Renal cortex interstitium (tissue), 11 donors: ENCODE data around the gene BCAP31. TPM values are rescaled to one million over a fixed set of nuclear protein-coding genes. Genes with fewer than 3 reads are reported as not detected.
"Not testable (repeated sequence)": the region's sequence is repeated elsewhere in the genome, so short reads cannot be mapped to it uniquely, and the experiment has no call there.

ENCODE experiments used
- DNase-seq, 11 donors: peaks; one replicate each; pipeline ENCODE4 v3.0.0-alpha.2; 2013; ENCODE audit warnings: low read depth in 9 of 11, low spot score in 4 of 11; ENCODE audit errors: extremely low read depth in 1 of 11
- polyA plus RNA-seq, 3 donors: library from polyadenylated mRNA; unstranded; fragments of 120-200 nt; gene quantifications; one replicate each; pipeline ENCODE4 v1.2.1, GENCODE V29; 2013; ENCODE audit not compliant: insufficient read length in 3 of 3

BCAP31 gene
- polyA plus RNA-seq, 3 donors, result 182 to 189 (median 189) TPM

GRCh38 chrX:153702336-153703035 is 21.7 kb downstream of the BCAP31 start:
- DNase-seq, result no peak

DNA sequence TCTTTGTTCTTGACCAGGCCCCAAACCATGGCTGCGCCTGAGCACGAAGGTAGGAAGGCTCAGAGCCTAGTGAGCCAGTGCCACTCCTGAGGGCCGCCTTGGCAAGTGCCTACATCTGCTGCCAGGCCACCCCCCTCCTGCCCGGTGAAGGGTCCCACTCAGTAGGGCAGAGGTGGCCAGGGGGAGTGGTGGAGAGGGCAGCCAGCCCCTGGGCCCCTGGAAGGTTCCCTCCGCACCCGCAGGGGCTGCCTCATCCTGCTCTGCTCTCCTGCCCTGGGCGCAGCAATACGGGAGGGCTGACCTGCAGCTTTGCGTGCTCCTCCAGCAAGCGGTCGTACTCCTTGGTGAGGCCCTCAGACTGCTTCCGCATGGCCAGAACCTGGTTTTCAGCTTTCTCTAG is 22.5 kb downstream of the BCAP31 start:
- no peak for DNase-seq

DNA sequence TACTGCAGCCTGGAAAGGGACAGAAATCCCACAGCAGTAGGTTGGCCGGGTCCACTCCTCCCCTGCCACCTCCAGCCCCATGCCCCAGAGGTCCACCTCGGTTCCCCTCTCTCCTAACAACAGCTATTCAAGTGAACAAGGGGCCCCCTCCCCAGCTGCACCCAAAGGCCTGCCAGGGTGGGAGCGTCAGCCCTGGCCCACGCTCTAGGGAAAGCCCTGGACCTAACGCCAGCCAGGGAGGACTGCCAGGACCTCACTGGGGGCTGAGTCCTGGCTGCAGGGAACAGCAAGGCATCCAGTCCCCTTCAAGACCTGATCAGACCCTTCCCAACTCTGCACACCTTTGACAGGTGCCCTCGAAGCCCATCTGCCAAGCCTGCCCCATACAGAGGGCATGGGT is 23.2 kb downstream of the BCAP31 start:
- no peak for DNase-seq

DNA sequence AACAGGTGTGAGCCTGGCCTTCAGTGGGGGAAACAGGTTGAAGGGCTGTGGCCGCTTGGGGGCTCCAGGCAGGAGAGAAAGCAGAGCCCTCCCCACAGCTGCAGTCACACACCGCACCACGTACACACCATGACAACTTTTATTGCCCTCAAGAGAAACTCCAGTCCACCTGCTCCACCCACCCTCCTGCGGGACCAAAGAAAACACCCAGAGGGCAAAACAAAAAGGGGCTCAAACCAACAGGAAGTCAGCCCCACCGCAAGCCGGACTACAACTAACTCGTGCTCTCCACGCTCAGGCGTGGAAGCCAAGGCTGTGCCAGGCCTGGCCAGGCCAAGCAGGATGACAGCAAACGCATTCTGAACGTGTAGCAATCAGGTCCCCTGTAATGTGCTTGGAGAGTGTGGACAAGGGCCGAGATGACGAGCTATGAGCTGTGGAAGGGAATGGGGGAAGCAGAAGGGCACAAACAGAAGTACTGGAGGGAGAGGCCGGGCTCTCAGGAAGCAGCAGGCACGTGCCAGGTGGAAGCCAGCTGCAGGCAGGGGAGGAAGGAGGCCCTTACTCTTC is 23.7 kb downstream of the BCAP31 start:
- no peak for DNase-seq

GRCh38 chrX:153699784-153700371 is 24.3 kb downstream of the BCAP31 start:
- DNase-seq, result not testable (repeated sequence)

DNA sequence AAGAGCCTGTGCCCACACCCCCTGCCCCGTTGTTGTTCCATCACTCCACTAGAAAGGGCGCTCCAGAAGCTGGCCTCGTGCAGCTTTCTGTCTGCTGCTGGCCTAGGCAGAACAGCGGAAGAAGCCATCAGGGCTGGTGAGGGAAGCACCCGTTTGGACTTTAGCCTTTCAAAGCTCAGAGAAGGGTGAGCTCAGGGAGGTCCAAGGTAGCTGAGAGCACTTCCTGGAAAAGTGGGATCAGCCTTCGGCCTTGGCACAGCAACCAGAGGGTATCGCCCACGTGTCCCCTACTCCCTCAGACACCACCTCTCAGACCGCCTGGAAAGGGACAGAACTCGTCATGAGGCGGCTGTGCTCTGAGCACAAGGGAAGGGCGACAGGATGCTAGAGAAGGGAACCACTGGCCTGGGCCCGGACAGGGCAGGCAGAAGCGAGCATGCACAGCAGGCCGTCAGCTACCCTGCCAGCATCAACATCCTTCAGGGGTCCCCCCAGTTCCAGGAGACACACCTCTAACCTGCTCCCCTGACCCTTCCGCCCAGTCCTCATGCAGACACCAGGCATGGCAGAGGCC is 24.9 kb downstream of the BCAP31 start:
- not testable (repeated sequence) for DNase-seq

GRCh38 chrX:153697924-153698865 is 26.0 kb downstream of the BCAP31 start:
- no peak for DNase-seq

DNA sequence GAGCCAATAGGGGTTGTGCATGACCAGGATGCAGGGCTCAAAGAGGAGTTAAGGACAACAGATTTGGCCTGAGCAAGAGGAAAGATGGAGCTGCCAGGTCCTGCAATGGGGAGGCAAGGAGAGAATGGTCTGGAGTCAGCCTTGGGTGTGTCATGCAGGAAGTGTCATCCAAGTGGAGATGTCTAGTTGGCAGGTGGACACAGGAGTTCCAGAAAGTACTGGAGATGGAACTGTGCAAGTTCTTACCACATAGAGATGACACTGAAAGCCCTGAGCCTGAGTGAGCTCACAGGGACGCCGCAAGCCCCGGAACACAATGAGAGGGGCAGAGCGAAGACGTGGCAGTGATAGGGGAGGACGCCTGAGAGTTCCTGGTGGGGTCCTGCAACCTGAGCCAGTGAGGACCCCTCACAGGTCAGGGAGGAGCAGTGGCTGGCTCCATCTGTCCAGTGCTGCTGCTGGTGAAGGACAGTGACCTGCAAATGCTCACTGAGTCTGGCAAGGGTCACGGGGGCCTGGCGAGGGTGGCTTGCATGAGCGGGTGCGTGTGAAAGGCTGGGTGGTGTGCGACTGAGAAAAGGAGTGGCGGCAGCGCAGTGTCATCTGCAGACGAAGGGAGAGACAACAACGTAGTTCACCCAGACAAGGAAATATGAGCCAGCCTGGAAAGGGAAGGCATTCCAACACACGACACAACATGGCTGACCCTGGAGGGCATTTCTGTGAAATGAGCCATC is 27.0 kb downstream of the BCAP31 start:
- not testable (repeated sequence) for DNase-seq

- not testable (repeated sequence) for DNase-seq
Observed at GRCh38 chrX:153696538-153696937, 27.6 kb downstream of the BCAP31 start.

DNA sequence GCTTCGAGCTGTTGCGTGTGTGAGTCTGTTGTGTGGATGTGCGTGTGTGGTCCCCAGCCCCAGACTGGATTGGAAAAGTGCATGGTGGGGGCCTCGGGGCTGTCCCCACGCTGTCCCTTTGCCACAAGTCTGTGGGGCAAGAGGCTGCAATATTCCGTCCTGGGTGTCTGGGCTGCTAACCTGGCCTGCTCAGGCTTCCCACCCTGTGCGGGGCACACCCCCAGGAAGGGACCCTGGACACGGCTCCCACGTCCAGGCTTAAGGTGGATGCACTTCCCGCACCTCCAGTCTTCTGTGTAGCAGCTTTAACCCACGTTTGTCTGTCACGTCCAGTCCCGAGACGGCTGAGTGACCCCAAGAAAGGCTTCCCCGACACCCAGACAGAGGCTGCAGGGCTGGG is 28.1 kb downstream of the BCAP31 start:
- no peak for DNase-seq

DNA sequence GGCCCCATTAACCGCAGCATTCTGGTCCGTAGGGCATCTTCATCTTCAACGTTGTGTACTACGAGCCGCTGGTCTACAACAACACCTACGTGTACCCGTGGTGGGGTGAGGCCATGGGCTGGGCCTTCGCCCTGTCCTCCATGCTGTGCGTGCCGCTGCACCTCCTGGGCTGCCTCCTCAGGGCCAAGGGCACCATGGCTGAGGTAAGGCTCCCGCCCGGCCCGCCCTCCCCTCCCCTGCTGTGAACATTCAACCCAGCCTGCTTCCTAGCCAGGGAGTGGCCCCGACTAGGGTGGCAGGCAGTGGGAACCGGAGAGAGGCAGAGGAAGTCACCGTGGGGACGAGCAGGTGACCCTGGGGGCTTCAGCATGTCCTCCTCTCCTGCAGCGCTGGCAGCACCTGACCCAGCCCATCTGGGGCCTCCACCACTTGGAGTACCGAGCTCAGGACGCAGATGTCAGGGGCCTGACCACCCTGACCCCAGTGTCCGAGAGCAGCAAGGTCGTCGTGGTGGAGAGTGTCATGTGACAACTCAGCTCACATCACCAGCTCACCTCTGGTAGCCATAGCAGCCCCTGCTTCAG is 29.4 kb downstream of the BCAP31 start:
- no peak for DNase-seq

DNA sequence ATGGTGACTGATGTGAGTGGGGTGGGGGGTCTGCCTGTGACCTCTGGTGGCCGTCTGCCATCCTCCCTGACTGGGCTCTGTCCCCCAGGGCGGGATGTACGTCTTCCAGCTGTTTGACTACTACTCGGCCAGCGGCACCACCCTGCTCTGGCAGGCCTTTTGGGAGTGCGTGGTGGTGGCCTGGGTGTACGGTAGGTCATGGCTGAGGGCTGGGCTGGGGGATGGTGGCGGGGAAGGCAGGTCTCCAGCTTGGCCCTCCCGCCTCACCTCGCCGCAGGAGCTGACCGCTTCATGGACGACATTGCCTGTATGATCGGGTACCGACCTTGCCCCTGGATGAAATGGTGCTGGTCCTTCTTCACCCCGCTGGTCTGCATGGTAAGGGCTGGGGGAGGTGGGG is 29.9 kb downstream of the BCAP31 start:
- not testable (repeated sequence) for DNase-seq

DNA sequence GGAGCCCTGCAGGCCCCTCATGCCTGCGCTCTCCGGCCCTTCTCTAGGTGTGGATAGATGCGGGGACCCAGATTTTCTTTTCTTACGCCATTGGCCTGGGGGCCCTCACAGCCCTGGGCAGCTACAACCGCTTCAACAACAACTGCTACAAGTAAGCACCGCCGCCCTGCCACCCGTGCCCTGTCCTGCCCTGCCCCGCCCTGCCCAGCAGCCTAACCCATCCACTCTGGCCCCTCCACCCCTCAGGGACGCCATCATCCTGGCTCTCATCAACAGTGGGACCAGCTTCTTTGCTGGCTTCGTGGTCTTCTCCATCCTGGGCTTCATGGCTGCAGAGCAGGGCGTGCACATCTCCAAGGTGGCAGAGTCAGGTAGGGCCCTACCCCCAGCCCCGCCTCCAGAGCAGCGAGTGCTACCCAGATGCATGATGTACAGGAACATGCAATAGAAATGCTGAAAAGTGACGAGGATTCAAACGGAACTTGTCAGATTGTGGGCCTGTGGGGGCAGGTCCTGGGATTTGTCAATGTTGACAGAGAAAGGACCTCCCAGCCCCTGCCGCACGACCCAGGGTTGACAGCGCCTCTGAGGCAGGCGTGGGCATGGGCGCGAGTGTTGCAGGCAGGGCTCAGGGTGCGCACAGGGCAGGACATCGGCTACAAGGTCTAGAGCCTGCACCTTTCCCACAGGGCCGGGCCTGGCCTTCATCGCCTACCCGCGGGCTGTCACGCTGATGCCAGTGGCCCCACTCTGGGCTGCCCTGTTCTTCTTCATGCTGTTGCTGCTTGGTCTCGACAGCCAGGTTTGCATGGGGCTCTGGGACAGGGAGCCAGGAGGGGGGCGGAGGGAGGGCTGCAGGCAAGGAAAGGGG is 30.7 kb downstream of the BCAP31 start:
- DNase-seq, result no peak

GRCh38 chrX:153692611-153693156 is 31.5 kb downstream of the BCAP31 start:
- no peak for DNase-seq

GRCh38 chrX:153692003-153692402 is 32.2 kb downstream of the BCAP31 start:
- DNase-seq, result no peak

DNA sequence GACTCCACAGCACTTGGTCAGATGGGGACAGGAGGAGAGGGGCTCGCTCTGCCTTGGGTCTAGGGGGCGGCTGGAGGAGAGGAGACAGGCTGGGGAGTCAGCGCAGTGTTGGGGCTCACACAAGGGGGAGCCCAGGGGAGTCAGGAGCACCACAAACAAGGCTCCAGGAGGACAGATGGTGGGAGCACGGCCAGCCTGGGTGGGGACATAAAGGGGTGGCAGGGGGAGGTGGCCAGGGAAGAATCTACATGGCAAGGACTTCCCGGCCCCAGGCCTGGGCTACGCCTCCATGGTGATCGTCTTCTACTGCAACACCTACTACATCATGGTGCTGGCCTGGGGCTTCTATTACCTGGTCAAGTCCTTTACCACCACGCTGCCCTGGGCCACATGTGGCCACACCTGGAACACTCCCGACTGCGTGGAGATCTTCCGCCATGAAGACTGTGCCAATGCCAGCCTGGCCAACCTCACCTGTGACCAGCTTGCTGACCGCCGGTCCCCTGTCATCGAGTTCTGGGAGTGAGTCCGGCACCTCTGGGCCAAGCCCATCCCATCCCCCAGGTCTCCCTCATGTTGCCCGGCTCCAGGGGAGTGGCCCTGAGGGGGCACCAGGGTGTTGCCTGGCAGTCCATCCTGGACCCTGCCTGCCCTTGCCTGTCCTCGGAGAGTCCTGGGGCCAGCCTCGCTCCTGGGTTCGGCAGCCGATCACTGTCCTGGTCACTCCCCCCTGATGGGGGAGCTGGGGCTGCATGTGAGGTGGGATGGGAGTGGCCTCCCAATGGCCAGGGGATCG is 33.0 kb downstream of the BCAP31 start:
- not testable (repeated sequence) for DNase-seq
